ENCODE results near the gene CARS1. TPM values are rescaled to one million over a fixed set of nuclear protein-coding genes. Genes with fewer than 3 reads are reported as not detected.

Gene CARS1
- total and polyA plus RNA-seq, 2 experiments from 2014 or later, result 72.9 to 95.9 TPM

- no peak for TF ChIP-seq CTCF (conservative IDR thresholded peaks at IDR 0.05; ENCODE audit: low read depth in 2 of 2)
- TF ChIP-seq ZNF331 (CRISPR knock-in tag; IDR thresholded peaks at IDR 0.05; ENCODE audit: low read depth), result no peak
- no peak for TF ChIP-seq POLR2AphosphoS5 (IDR thresholded peaks at IDR 0.05; ENCODE audit: low read depth)
- TF ChIP-seq ZNF114 (CRISPR knock-in tag; IDR thresholded peaks at IDR 0.05), result no peak
- TF ChIP-seq CREB1 (CRISPR knock-in tag; IDR thresholded peaks at IDR 0.05; ENCODE audit: low read depth), result no peak
- TF ChIP-seq JUNB (IDR thresholded peaks at IDR 0.05; ENCODE audit: unreplicated experiment), result no peak
Observed at GRCh38 chr11:3096909-3097530, 39.8 kb upstream of the CARS1 start (continued).

- Histone ChIP-seq H3K79me2 (replicated peaks; ENCODE audit: insufficient read depth) (no peaks in the 10 kb centered on the region), H3K27ac (ENCODE audit: low read depth) (no peak overlapping the region), H3K36me3 (ENCODE audit: insufficient read depth) (no peaks in the 10 kb centered on the region), H3K4me2 (no peak overlapping the region), H3K4me3 (no peak overlapping the region), H3K4me1 (ENCODE audit: insufficient read depth) (peaks cover 3% of the 10 kb centered on the region; the same call in 1 of the 2 replicates), H3K9me2 (ENCODE audit: insufficient read depth) (no peaks in the 10 kb centered on the region), H3K27me3 (ENCODE audit: insufficient read depth) (no peaks in the 10 kb centered on the region), H3F3A (replicated peaks; ENCODE audit: low read depth) (no peaks in the 10 kb centered on the region), H4K20me1 (replicated peaks; ENCODE audit: insufficient read depth) (no peaks in the 10 kb centered on the region), H2AFZ (no peak overlapping the region)
- Mint-ChIP-seq H3K27me3 (ENCODE audit: insufficient read depth, low read depth, poor library complexity) (peaks cover 8% of the 10 kb centered on the region), H3K4me1 (peaks cover 17% of the 10 kb centered on the region; the same call in 2 of the 3 replicates), H3K27ac (no peak overlapping the region), H3K9me3 (peaks cover 8% of the 10 kb centered on the region), H3K36me3 (ENCODE audit: low read depth) (peaks cover 4% of the 10 kb centered on the region; the same call in 1 of the 3 replicates), H3K4me3 (no peak overlapping the region)
- ATAC-seq (no peak), DNase-seq (ENCODE audit: low spot score) (no peak)
- TF ChIP-seq POLR2AphosphoS5 (IDR thresholded peaks at IDR 0.05; ENCODE audit: low read depth) (no peak), ETS1 (IDR thresholded peaks at IDR 0.05) (no peak), ZNF114 (CRISPR knock-in tag; IDR thresholded peaks at IDR 0.05) (no peak), EZH2phosphoT487 (IDR thresholded peaks at IDR 0.05; ENCODE audit: unreplicated experiment) (no peak), ZNF331 (CRISPR knock-in tag; IDR thresholded peaks at IDR 0.05; ENCODE audit: low read depth) (no peak), CREB1 (CRISPR knock-in tag; IDR thresholded peaks at IDR 0.05; ENCODE audit: low read depth) (no peak), ZNF462 (CRISPR knock-in tag; IDR thresholded peaks at IDR 0.05) (no peak), NANOG (IDR thresholded peaks at IDR 0.05; ENCODE audit: borderline replicate concordance) (no peak), JUNB (IDR thresholded peaks at IDR 0.05; ENCODE audit: unreplicated experiment) (no peak)
Observed at GRCh38 chr11:3095712-3096361, 38.6 kb upstream of the CARS1 start.

Data from GM23338 (cell line).